SK-N-SH (cell line): ENCODE measurements around the gene ANO4. TPM values are rescaled to one million over a fixed set of nuclear protein-coding genes. Genes with fewer than 3 reads are reported as not detected.

Experiments used
- CTCF ChIA-PET: fragments of 300-600, 350-600 bp; formaldehyde crosslinking; extraction: SDS; loops from one replicate; lab custom pipeline; 2021; lab: Yijun Ruan, JAX
- POLR2A ChIA-PET: fragments of 350-600 bp; sonication (Branson Sonifier 250); formaldehyde crosslinking; extraction: SDS; loops from one replicate; lab custom pipeline; 2020; ENCODE audit warnings: antibody characterized with exemption, inconsistent platforms; lab: Yijun Ruan, JAX
- DNase-seq: peaks from one replicate; pipeline ENCODE4 v3.0.0; 2012
- H2AFZ ChIP-seq: fragments of 200-600 bp; sonication (generic); 2 replicates; pipeline ENCODE4 v1.8.1; 2016; ENCODE audit warnings: antibody characterized with exemption, mild to moderate bottlenecking, low read depth
- H3F3A ChIP-seq: fragments of 200-600 bp; sonication (generic); replicated peaks from 2 replicates; pipeline ENCODE3; 2016; ENCODE audit warnings: antibody characterized with exemption, mild to moderate bottlenecking; ENCODE audit not compliant: insufficient read depth
- H3K27ac ChIP-seq, 2 experiments: fragments of 200-500 bp in 1 of 2; fragments of 200-600 bp in 1 of 2; sonication (Bioruptor generic) in 1 of 2; sonication (generic), shearing (Covaris generic) in 1 of 2; 2 replicates each; pipeline versions ENCODE4 v1.5.1 to v1.6.1; 2014 to 2016; ENCODE audit warnings: low read depth in 2 of 2, inconsistent platforms in 1 of 2, low read length in 1 of 2, mild to moderate bottlenecking in 1 of 2, mixed read lengths in 1 of 2
- H3K27me3 ChIP-seq: fragments of 200-600 bp; sonication (generic), shearing (Covaris generic); 2 replicates; pipeline ENCODE4 v1.6.1; 2016; ENCODE audit warnings: mixed run types; ENCODE audit not compliant: insufficient read depth
- H3K36me3 ChIP-seq, 2 experiments: fragments of 200-500 bp in 1 of 2; fragments of 200-600 bp in 1 of 2; sonication (Bioruptor generic) in 1 of 2; sonication (generic) in 1 of 2; replicated peaks in 1 of 2; 2 replicates each; pipeline versions ENCODE3 to v1.5.1; 2014 to 2016; ENCODE audit warnings: low read length in 1 of 2, mild to moderate bottlenecking in 1 of 2; ENCODE audit not compliant: insufficient read depth in 2 of 2, control insufficient read depth in 1 of 2
- H3K4me1 ChIP-seq, 2 experiments: fragments of 200-500 bp in 1 of 2; fragments of 200-600 bp in 1 of 2; sonication (Bioruptor generic) in 1 of 2; sonication (generic), shearing (Covaris generic) in 1 of 2; 2 replicates each; pipeline versions ENCODE4 v1.5.1 to v1.6.1; 2014 to 2016; ENCODE audit warnings: low read depth in 1 of 2, low read length in 1 of 2, mixed run types in 1 of 2; ENCODE audit not compliant: insufficient read depth in 2 of 2, control insufficient read depth in 1 of 2
- H3K4me2 ChIP-seq: fragments of 200-600 bp; sonication (generic), shearing (Covaris generic); 2 replicates; pipeline ENCODE4 v1.6.1; 2017; ENCODE audit warnings: mixed run types
- H3K4me3 ChIP-seq, 2 experiments: fragments of 200-500 bp in 1 of 2; fragments of 200-600 bp in 1 of 2; sonication (Bioruptor generic) in 1 of 2; sonication (generic), shearing (Covaris generic) in 1 of 2; 2 replicates each; pipeline versions ENCODE4 v1.5.1 to v1.8.1; 2014 to 2016; ENCODE audit warnings: low read depth in 2 of 2, inconsistent platforms in 1 of 2, low read length in 1 of 2, mild to moderate bottlenecking in 1 of 2, mixed read lengths in 1 of 2, moderate library complexity in 1 of 2
- H3K79me2 ChIP-seq: fragments of 200-600 bp; sonication (generic); 2 replicates; pipeline ENCODE4 v1.8.1; 2017; ENCODE audit warnings: mild to moderate bottlenecking; ENCODE audit not compliant: insufficient read depth
- H3K9ac ChIP-seq: fragments of 200-600 bp; sonication (generic); 2 replicates; pipeline ENCODE4 v1.6.1; 2017; ENCODE audit warnings: mixed run types
- H3K9me2 ChIP-seq: fragments of 200-600 bp; sonication (generic); 2 replicates; pipeline ENCODE4 v1.6.1; 2017; ENCODE audit warnings: mixed run types
- H3K9me3 ChIP-seq: fragments of 200-600 bp; sonication (generic); 2 replicates; pipeline ENCODE4 v1.6.1; 2017; ENCODE audit warnings: mixed run types, mild to moderate bottlenecking, moderate library complexity
- H4K20me1 ChIP-seq: fragments of 200-600 bp; sonication (generic); 2 replicates; pipeline ENCODE4 v1.6.1; 2017; ENCODE audit warnings: mild to moderate bottlenecking, mixed run types; ENCODE audit not compliant: insufficient read depth
- CHD2 ChIP-seq: fragments of 150-350 bp; IDR thresholded peaks from 2 replicates; pipeline ENCODE4 v1.6.1; 2018; ENCODE audit warnings: low read length; ENCODE audit not compliant: partially characterized antibody
- EP300 ChIP-seq, 2 experiments: IDR thresholded peaks; 2 replicates each; pipeline versions ENCODE4 v1.4.0 to v1.6.1; 2012; ENCODE audit warnings: borderline replicate concordance in 1 of 2, low read depth in 1 of 2, low read length in 1 of 2
- FOXJ3 ChIP-seq: sonication (generic); formaldehyde crosslinking; IDR thresholded peaks from 2 replicates; pipeline ENCODE4 v1.5.1; 2020; ENCODE audit warnings: mild to moderate bottlenecking, missing genetic modification reagents
- FOXM1 ChIP-seq: IDR thresholded peaks from 2 replicates; pipeline ENCODE4 v1.4.0; 2012; ENCODE audit warnings: low read depth, mild to moderate bottlenecking
- JUND ChIP-seq: IDR thresholded peaks from 2 replicates; pipeline ENCODE4 v1.4.0; 2012
- MXI1 ChIP-seq: IDR thresholded peaks from 2 replicates; pipeline ENCODE4 v1.6.1; 2012; ENCODE audit warnings: mild to moderate bottlenecking, low read depth, low read length, improper control_type of control experiment
- NFIC ChIP-seq: IDR thresholded peaks from 2 replicates; pipeline ENCODE4 v1.4.0; 2012; ENCODE audit warnings: borderline replicate concordance
- NRF1 ChIP-seq: IDR thresholded peaks from 2 replicates; pipeline ENCODE4 v1.6.1; 2012; ENCODE audit warnings: low read depth, mild to moderate bottlenecking, low read length
- RAD21 ChIP-seq: IDR thresholded peaks from 2 replicates; pipeline ENCODE4 v1.6.1; 2012; ENCODE audit warnings: mild to moderate bottlenecking, low read length
- RXRA ChIP-seq: IDR thresholded peaks from 2 replicates; pipeline ENCODE4 v1.4.0; 2012; ENCODE audit warnings: low read depth, mild to moderate bottlenecking, borderline replicate concordance
- SIN3A ChIP-seq: IDR thresholded peaks from 2 replicates; pipeline ENCODE4 v1.6.1; 2012; ENCODE audit warnings: low read depth, mild to moderate bottlenecking, low read length, moderate library complexity, borderline replicate concordance
- SMC3 ChIP-seq: IDR thresholded peaks from 2 replicates; pipeline ENCODE4 v1.6.1; 2012; ENCODE audit warnings: low read depth, low read length, improper control_type of control experiment
- TAF1 ChIP-seq: IDR thresholded peaks from 2 replicates; pipeline ENCODE4 v1.6.1; 2012; ENCODE audit warnings: low read depth, mild to moderate bottlenecking, low read length, moderate library complexity, borderline replicate concordance
- TCF12 ChIP-seq: IDR thresholded peaks from 2 replicates; pipeline ENCODE4 v1.4.0; 2012
- YY1 ChIP-seq: IDR thresholded peaks from 2 replicates; pipeline ENCODE4 v1.4.0; 2012; ENCODE audit warnings: low read depth, mild to moderate bottlenecking
- WGBS: methylation state at CpG from one replicate; pipeline ENCODE4 v1.1.6; 2017; ENCODE audit warnings: low lambda C conversion rate; 5-methylcytosine and 5-hydroxymethylcytosine counted together
- polyA plus RNA-seq, 3 experiments: library from polyadenylated mRNA; depleted of rRNA; stranded (reverse); fragments of >200 nt; gene quantifications; 2 replicates each; pipeline ENCODE4 v1.2.3, GENCODE V29; 2012
- TF ChIP-seq, protein P1 (sequence below): fragments of 150-350 bp; IDR thresholded peaks from 2 replicates; pipeline ENCODE4 v1.6.1; 2016; ENCODE audit warnings: mild to moderate bottlenecking, low read depth, low read length
- TF ChIP-seq, protein P2 (sequence below): IDR thresholded peaks from 2 replicates; pipeline ENCODE4 v1.4.0; 2012; ENCODE audit warnings: low read depth, borderline replicate concordance

ANO4 gene
- polyA plus RNA-seq, 1 of the 3 experiments (the other 2 are of a cell fraction) = 9.4 TPM

DNA sequence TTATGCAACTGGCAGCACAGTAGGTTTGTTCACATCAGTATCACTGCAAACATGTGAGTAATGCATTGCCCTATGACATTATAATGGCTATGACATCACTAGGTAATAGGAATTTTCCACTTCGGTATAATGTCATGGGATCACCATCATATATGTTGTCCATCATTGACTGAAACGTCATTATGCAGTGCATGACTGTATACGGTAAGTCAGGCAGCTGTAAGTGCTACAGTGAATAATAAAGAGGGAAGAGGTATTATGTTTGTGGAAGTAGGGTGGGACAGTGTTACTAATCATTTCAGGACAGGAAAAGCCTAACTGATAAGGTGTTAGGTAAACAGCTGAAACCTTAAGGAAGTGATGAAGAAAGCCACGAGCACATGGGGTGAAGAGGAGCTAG lies 68.1 kb downstream of the ANO4 start (continued):
- TF ChIP-seq, protein P1, sequence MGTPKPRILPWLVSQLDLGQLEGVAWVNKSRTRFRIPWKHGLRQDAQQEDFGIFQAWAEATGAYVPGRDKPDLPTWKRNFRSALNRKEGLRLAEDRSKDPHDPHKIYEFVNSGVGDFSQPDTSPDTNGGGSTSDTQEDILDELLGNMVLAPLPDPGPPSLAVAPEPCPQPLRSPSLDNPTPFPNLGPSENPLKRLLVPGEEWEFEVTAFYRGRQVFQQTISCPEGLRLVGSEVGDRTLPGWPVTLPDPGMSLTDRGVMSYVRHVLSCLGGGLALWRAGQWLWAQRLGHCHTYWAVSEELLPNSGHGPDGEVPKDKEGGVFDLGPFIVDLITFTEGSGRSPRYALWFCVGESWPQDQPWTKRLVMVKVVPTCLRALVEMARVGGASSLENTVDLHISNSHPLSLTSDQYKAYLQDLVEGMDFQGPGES = no peak
- no peak for TF ChIP-seq RAD21
- TF ChIP-seq EP300 (IDR thresholded peaks at IDR 0.05; ENCODE audit: borderline replicate concordance in 1 of 2, low read depth in 1 of 2, low read length in 1 of 2) = no peak
- no peak for TF ChIP-seq YY1
- TF ChIP-seq FOXM1 = no peak

DNA sequence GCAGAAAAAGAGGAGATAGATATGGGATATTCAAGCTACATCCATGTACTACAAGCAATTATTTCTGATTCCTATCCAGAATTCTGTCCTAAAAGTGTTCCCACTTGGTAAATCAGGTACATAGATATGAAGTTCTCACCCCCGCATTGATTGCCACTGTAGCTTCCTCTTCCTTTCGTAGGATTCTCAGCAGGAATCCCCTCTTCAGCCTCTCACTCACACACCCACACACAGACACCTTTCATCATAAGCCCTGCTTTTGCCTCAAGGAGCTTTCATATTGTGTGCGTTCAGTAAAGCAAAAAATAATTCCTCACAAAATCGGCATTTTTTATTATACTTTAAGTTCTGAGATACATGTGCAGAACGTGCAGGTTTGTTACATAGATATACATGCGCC lies 69.8 kb downstream of the ANO4 start:
- no peaks in the 10 kb centered on the region for H3K36me3 ChIP-seq
- TF ChIP-seq FOXM1 (no peak), RXRA (no peak), TCF12 (no peak), SIN3A (no peak), TAF1 (no peak), MXI1 (no peak), FOXJ3 (CRISPR knock-in tag) (no peak), NFIC (no peak), EP300 (IDR thresholded peaks at IDR 0.05; ENCODE audit: borderline replicate concordance in 1 of 2, low read depth in 1 of 2, low read length in 1 of 2) (no peak), CHD2 (no peak), NRF1 (no peak), JUND (no peak), SMC3 (no peak)
- TF ChIP-seq, protein P2, sequence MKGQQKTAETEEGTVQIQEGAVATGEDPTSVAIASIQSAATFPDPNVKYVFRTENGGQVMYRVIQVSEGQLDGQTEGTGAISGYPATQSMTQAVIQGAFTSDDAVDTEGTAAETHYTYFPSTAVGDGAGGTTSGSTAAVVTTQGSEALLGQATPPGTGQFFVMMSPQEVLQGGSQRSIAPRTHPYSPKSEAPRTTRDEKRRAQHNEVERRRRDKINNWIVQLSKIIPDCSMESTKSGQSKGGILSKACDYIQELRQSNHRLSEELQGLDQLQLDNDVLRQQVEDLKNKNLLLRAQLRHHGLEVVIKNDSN = no peak
- H2AFZ ChIP-seq = no peak overlapping the region
- DNase-seq = no peak
- H3K9me2 ChIP-seq = no peaks in the 10 kb centered on the region
- ChIA-PET CTCF (no interaction called here), POLR2A (no interaction called here)
- no peaks in the 10 kb centered on the region for H3F3A ChIP-seq
- no peak overlapping the region for H3K27ac ChIP-seq
- 72% methylated on average over 6 of the region's 6 CpGs for WGBS
- H3K9ac ChIP-seq = no peak overlapping the region
- H3K4me1 ChIP-seq = no peaks in the 10 kb centered on the region
- H3K4me3 ChIP-seq = no peak overlapping the region
- no peaks in the 10 kb centered on the region for H3K27me3 ChIP-seq
- no peaks in the 10 kb centered on the region for H3K79me2 ChIP-seq
- H3K4me2 ChIP-seq = no peak overlapping the region
- H4K20me1 ChIP-seq = no peaks in the 10 kb centered on the region
- no peaks in the 10 kb centered on the region for H3K9me3 ChIP-seq
